HG02884 (cell line): ENCODE results near the gene FOCAD.
"Not testable (repeated sequence)": the region's sequence is repeated elsewhere in the genome, so short reads cannot be mapped to it uniquely, and the experiment has no call there.

Experiments
- ATAC-seq: cut with Tn5 transposase; IDR thresholded peaks from one replicate; pipeline ENCODE4 v1.9.1; 2021; ENCODE audit warnings: mild to moderate bottlenecking, moderate library complexity; ENCODE audit not compliant: unreplicated experiment

The FOCAD gene, protein sequence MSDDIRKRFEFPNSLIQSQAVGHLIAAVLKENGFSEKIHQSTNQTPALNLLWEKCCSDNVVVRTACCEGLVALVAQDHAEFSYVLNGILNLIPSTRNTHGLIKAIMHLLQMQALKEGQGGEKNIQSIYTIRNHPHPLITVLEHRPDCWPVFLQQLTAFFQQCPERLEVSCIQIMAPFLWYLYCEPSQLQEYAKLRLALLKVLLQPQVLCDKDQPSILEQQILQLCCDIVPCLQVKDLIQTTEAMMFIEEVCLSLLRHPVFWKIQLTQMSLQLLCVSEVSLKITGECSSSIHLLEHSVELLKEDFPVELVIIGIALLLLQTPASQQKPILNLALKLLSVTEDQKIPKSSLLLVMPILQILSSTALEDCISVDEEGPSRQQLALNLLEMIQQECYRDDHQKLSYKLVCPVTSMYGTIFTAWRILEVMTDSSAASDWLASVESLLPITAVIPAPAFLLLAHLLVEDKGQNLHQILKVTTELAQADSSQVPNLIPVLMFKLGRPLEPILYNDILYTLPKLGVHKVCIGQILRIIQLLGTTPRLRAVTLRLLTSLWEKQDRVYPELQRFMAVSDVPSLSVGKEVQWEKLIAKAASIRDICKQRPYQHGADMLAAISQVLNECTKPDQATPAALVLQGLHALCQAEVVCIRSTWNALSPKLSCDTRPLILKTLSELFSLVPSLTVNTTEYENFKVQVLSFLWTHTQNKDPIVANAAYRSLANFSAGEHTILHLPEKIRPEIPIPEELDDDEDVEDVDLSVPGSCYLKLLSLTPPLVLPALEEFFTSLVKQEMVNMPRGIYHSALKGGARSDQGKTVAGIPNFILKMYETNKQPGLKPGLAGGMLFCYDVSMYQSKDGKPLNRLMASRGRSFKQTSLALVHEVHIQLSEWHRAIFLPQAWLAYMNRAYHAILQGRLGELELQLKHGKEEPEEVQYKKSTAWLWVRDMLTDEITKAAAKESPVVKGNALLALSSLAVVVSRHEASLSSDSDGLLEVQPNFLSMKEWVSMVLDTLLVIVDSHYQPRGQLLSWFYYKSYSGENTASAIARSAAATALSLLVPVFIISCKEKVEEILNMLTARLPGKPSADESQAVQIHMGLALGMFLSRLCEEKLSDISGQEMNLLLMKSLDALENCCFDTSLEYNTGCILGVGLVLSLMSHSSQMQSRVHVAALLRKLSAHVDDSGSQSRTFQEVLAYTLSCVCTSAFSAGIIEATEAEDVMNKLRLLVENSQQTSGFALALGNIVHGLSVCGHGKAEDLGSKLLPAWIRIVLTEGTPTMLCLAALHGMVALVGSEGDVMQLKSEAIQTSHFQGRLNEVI (N-terminal part only)

DNA sequence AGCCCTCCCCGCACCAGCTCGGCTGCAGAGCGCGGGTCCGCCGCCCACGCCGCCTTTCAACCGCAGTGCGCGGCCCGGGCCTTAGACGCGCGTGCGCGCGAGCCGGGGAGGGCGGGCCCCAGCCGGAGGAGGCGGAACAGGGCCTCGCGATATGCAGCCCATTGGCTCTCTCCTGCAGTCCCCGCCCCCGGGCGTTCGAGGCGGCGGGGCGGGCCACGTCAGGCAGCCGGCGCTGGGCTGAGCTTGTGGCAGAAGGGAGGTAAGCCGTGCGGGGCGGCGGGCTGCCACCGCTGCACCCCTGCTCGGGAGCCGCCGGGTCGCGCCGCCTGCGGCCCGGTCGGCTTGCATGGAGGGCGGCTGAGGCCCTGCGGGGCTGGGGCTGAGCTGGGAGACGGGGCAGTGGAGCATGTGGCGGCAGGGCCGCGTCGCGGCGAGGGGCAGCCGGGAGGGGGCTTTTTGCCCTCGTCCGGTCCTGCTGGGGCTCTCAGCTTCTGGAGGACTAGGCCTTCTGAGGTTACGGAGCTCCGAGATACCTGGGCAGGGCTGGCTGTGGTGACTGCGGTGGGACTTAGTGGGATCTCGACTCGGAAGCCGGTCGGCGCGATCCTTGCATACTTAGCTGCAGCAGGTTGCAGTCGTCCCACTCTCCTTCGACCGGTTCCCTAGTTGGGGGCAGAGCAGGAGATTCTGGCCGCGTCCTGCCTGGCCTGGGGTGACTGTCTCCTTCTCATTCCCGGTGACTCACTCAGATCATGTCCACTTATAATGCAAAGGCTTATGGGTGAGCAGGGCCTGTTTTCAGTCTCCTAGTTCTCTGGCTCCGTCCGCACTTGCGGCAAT lies at the start of gene FOCAD:
FOCAD (plus strand) TSS at position 225 of the 840 bp plus-strand sequence. CDS start 31,095 bp downstream, outside the sequence.
- peak; percentile 97 for ATAC-seq

DNA sequence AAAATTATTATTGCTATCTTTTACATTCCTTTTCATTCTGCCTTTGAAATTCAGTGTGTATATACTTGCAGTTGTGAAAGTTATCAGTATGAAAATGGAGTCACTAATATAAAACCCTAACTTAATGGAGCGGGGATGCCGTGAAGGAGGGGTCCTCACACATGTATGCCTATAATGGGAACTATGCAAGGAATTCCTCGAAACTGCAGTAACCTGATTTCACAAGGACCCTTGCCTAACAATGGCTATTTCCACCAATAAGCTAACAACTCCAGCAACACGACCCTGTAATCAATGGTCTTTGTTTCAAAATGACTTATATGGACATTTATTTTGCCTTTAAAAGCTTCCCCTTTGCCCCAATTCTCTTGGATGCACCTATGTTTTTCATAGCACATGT lies 49.2 kb upstream of the FOCAD start:
- no peak for ATAC-seq

DNA sequence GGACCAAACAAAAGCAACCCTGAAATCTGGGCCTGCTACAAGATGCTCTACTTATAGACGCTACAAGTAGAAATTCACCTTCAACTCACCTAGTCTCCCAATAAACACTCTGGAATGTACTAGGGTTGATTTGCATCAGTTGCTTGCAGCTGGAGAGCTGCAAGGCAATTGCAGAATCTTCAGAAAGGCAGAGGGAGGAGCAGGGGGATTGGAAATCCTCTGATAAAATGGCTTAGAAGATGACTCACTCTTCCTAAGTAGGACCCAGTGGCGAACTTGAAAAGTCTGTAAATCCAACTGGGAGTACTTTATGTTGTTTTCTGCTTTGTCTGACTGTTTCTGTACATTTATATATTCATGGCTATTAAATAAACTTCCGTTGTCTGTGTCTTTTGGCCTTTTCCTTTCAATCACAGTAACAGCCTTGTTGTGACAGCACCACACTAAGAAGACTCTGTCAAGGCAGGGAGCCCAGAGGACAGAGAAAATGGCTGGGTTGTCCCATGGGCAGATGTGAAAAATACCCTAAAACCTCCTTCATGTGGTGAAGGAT lies 47.1 kb upstream of the FOCAD start:
- no peak for ATAC-seq

DNA sequence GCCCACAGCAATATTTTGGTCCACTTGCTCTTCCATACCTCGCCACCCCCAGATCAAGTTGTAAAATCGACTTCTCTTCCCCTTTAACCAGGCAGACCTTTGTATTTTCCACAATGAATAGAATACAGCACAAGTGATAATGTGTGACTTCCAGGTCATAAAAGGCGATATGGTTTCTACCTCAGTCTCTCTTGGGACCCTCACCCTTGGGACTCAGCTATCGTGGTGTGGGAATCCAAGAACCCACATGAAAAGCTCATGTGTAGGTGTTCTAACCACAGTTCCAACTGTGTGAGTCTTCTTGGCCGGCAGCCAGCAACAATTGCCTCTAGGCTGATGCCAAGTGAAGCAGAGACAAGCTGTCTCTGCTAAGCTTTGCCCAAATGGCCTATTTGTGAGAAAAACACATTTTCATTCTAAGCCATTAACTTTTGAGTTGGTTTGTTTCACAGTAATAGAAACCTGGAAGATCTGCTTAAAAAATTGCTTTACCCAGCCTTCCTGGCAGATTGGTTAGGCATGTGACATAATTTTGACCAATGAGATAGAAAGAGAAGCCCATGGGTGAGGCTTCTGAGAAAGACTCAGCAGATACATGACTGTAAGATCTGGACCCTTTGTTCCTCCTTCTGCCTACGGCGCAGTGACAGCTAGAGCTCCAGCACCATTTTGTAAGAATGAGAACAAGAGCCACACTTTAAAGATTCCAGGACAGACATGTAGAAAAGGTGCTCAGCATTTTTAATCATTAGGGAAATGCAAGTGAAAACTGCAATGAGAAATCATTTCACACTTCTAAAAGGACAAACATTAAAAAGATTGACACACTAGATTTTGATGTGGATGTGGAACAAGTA lies 43.5 kb upstream of the FOCAD start:
- peak; percentile 90 for ATAC-seq

DNA sequence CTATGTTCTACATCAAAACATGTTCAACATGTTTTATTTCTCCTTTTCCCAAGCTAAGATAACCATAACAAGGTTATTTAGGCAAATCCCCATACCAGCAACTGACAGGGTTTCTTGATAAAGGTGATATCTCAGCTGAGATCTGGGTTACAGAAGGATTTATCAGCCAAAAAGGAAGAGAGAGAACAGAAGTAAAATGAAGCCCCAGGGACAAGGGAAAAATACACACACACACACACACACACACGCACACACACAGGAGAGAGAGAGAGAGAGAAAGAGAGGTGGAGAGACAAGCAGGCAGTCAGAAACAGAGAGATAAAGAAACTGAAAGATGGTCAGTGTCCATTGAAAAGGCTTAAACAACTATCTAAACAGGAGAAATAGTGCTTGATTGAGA lies 42.0 kb upstream of the FOCAD start:
- no peak for ATAC-seq

DNA sequence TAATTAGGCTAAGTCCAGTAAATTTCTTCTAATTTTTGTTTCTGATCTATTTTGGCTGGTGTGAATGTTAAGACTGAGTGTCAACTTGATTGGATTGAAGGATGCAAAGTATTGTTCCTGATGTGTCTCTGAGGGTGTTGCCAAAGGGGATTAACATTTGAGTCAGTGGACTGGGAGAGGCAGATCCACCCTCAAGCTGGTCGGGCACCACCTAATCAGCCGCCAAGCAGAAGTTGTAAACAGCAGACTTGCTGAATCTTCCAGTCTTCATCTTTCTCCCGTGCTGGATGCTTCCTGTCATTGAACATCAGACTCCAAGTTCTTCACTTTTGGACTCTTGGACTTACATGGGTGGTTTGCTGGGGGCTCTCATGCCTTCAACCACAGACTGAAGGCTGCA lies 40.4 kb upstream of the FOCAD start:
- no peak for ATAC-seq

DNA sequence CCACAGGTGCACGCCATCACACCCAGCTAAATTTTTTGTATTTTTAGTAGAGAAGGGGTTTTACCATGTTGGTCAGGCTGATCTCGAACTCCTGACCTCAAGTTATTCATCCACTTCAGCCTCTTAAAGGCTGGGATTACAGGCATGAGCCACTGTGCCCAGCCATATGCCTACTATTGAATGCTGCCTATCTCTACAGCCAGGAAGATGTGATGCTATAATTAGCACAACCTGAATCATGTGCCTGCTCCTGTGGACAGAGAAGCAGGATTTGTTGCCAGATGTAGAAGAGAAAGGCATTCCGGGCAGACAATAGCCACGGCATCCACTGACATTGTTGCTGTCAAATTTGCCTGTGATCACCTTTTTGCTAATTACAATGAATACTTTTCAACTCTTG lies 37.4 kb upstream of the FOCAD start:
- no peak for ATAC-seq

DNA sequence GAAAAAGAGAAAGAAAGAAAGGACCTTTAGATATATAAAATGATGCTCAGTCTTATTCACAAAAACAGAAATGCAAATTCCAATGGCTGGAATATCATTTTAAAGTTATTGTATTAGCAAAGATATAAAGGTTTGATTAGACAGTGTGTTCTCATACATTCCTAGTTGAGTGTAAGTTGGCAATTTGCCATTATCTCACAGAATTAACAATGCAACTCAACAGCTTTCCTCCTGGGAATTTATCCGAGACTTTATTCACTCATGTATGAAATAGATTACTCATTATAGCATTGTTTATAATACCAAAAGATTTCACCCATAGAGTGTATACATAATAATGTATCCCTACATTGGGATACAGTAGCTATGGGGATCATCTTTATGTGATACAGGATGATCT lies 34.7 kb upstream of the FOCAD start:
- no peak for ATAC-seq

DNA sequence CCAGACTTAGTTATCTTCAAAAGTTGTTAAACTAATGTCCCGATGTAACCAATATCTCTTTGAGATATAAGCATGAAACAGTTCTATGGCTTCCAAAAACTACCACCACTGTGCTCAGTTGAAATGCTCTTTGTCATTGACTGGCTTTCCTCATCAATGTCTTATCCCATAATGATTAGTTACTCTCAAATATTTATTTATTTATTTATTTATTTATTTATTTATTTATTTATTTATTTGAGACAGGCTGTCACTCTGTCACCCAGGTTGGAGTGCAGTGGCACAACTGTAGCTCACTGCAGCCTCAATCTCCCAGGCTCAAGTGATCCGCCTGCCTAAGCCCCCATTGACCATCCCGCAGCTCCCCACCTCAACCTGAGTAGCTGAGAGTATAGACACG lies 33.7 kb upstream of the FOCAD start:
- no peak for ATAC-seq

DNA sequence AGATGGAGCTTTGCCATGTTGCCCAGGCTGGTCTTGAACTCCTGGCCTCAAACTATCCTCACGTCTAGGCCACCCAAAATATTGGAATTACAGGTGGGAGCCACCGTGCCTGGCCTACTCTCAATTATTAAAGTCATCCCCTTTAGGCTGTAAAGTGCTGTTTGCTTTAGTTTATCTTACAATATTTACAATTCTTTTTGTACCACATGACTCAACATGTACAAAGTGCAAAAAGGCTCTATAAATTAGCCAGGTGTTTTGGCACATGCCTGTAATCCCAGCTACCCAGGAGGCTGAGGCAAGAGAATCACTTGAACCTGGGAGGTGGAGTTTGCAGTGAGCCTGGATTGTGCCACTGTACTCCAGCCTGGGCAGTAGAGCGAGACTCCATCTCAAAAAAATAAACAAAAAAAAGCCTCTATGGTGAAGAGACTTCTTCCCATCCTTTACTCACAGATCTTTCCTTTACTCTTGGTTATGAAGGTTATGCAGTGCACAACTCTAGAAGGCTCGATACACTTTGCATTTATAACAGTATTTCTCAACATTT lies 33.2 kb upstream of the FOCAD start:
- no peak for ATAC-seq

DNA sequence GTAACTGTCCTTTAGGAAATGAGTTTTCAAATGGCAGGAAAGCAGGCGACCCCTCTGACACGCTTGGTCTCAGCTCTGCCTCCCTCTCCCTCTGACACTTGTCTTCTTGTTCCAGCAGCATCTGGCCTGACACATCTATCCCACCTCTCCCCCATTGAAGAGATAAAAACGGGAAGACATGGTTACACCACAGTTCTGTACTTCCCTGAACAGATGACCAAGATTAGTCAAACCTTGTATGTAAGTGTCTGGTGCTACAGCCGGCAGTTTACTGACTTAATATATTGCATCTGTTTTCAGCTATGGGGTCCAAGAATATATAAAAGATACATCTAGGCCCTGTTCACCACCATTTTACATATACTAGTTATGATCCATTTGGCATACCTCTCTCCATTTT lies 32.1 kb upstream of the FOCAD start:
- no peak for ATAC-seq

DNA sequence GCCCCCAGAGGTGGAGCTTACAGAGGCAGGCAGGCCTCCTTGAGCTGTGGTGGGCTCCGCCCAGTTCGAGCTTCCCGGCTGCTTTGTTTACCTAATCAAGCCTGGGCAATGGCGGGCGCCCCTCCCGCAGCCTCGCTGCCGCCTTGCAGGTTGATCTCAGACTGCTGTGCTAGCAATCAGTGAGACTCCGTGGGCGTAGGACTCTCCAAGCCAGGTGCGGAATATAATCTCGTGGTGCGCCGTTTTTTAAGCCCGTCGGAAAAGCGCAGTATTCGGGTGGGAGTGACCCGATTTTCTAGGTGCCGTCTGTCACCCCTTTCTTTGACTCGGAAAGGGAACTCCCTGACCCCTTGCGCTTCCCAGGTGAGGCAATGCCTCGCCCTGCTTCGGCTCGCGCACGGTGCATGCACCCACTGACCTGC lies 25.8 kb upstream of the FOCAD start:
- not testable (repeated sequence) for ATAC-seq

DNA sequence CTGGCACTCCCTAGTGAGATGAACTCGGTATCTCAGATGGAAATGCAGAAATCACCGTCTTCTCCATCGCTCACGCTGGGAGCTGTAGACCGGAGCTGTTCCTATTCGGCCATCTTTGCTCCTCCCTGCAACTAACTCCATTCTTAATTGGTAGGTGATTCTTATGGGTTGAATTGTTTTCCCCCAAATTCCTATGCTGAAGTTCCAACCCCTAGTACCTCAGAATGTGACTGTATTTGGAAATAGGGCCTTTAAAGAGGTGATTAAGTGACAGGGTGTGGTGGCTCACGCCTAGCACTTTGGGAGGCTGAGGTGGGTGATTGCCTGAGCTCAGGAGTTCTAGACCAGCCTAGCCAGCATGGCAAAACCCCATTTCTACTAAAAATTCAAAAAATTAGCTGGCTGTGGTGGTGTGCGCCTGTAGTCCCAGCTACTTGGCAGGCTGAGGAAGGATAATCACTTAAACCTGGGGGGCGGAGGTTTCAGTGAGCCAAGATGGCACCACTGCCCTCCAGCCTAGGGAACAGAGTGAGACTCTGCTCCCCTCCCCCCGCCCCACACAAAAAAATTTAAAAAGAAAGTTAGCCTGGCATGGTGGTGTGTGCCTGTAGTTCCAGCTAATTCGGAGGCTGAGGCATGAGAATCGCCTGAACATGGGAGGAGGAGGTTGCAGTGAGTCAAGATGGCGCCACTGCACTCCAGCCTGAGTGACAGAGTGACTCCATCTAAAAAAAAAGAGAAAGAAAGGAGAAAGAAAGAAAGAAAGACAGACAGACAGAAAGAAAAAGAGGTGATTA lies 25.2 kb upstream of the FOCAD start:
- no peak for ATAC-seq

DNA sequence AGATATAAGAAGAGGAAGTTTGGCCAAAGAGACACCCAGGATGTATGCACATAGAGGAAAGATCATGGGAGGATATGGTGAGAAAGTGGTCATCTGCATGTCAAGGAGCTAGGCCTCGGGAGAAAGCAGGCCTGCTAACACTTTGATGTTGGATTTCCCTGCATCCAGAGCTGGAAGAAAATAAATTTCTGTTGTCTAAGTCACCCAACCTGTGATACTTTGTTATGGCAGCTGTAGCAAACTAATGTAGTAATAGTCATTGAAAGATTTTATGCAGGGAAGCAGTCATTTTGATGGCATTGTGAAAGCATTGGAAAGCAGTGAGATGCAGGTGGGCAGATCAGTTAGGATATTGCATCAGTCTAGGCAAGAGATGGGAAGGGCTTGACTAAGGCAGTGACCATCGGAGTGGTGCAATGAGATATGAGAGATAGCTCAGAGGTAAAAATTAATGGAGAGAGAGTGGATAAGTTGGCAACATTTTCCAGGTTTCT lies 24.5 kb upstream of the FOCAD start:
- ATAC-seq = no peak

DNA sequence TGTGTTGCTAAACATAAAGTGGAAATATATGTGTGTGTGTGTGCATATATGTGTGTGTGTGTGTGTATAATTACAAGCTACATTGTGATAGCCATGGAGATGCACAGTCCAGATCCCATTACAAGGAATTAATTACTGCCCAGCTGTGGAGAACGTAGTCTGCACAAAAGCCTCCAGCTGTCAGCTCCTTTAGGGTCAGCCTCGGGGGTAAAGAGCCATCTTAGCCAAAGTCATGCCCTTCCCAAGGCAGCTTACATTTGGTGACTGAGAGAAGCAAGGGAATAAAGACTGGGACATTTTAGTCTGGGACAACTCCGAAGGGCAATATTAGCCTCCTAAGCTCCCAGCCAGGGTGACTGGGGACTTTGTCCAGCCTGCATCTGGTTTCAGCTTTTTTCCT lies 21.9 kb upstream of the FOCAD start:
- ATAC-seq = no peak

DNA sequence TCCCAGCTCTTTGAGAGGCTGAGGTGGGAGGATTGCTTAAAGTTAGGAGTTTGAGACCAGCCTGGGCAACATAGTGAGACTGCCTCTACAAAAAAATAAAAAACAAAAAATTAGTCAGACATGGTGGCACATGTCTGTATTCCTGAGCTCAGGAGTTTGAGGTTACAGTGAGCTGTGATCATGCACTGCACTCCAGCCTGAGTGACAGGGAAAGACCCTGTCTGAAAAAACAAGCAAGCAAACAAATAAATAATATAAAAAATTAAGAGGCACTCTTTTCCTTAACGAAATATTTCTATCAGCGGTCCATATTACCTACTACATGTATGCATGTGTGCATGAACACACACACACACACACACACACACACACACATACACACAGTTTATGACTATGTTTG lies 20.9 kb upstream of the FOCAD start:
- ATAC-seq = no peak

DNA sequence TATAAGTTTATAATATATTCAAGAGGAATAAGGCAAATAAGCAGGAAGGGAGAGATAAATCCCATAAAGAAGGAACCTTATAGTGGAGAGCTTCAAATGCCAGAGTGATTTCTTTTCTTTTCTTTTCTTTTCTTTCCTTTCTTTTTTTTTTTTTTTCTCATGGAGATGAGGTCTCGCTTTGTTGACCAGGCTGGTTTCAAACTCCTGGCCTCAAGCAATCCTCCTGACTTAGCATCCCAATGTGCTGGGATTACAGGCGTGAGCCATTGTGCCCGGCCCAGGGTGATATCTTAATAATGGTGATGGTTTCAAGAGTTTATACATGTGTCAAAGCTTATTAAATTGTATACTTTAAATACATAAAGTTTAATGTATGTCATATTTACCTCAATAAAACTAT lies 19.6 kb upstream of the FOCAD start:
- ATAC-seq = no peak

DNA sequence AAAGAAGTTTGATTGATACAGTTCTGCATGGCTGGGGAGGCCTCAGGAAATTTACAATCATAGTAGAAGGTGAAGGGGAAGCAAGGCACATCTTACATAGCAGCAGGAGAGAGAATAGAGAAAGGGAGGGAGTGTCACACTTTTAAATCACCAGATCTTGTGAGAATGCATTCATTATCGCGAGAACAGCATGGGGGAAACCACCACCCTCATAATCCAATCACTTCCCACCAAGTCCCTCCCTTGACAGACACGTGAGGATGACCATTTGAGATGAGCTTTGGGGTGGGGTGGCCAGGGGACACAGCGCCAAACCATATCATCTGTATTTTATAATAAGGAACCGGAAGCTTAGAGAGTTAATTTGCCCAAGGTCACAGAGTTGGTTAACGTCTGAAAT lies 13.7 kb upstream of the FOCAD start:
- no peak for ATAC-seq
